Neural progenitor cell (in vitro differentiated cells): Measurements from ENCODE around the gene AQP1.

ENCODE experiments used
- CTCF ChIP-seq: fragments of 200-600 bp; sonication (generic); IDR thresholded peaks from 2 replicates; pipeline ENCODE4 v1.5.1; 2017; ENCODE audit warnings: antibody characterized with exemption, mild to moderate bottlenecking
- EZH2 ChIP-seq: fragments of 200-600 bp; sonication (generic); IDR thresholded peaks from 2 replicates; pipeline ENCODE4 v1.6.1; 2017; ENCODE audit warnings: antibody characterized with exemption, mild to moderate bottlenecking, moderate library complexity

- no peak for TF ChIP-seq CTCF
- TF ChIP-seq EZH2 = no peak
Measured at GRCh38 chr7:30913821-30914515, 2.3 kb downstream of the AQP1 start.
